H4 (cell line): ENCODE data around the gene ARSJ. TPM values are rescaled to one million over a fixed set of nuclear protein-coding genes. Genes with fewer than 3 reads are reported as not detected.

Source experiments
- DNase-seq: peaks from one replicate; pipeline ENCODE4 v3.0.0-alpha.2; 2015; ENCODE audit warnings: low spot score
- total RNA-seq: library from RNA; depleted of rRNA; stranded (reverse); fragments of >200 nt; shearing (Covaris generic); gene quantifications from 2 replicates; pipeline ENCODE4 v1.2.3, GENCODE V29; 2014

Gene ARSJ
- total RNA-seq, 1 experiment from 2014 or later, result 21.4 TPM

GRCh38 chr4:113987382-113987941 lies 8.0 kb upstream of the ARSJ start:
- no peak for DNase-seq

GRCh38 chr4:113982181-113982580 lies 2.7 kb upstream of the ARSJ start:
- no peak for DNase-seq

GRCh38 chr4:113981591-113981990 lies 2.1 kb upstream of the ARSJ start:
- DNase-seq, result no peak

- DNase-seq, result no peak
Observed at GRCh38 chr4:113979905-113980615, 613 bp upstream of the ARSJ start.

- DNase-seq, result no peak
Observed at GRCh38 chr4:113978561-113979147, 793 bp downstream of the ARSJ start.

GRCh38 chr4:113978105-113978504 lies 1.3 kb downstream of the ARSJ start:
- no peak for DNase-seq

GRCh38 chr4:113977526-113977855 lies 2.0 kb downstream of the ARSJ start:
- no peak for DNase-seq

- no peak for DNase-seq
Observed at GRCh38 chr4:113976741-113977525, 2.5 kb downstream of the ARSJ start.

- DNase-seq, result no peak
Observed at GRCh38 chr4:113975578-113975977, 3.9 kb downstream of the ARSJ start.

GRCh38 chr4:113974467-113974866 lies 5.0 kb downstream of the ARSJ start:
- no peak for DNase-seq

- no peak for DNase-seq
Observed at GRCh38 chr4:113973345-113973744, 6.1 kb downstream of the ARSJ start.

- DNase-seq, result no peak
Observed at GRCh38 chr4:113972781-113973180, 6.7 kb downstream of the ARSJ start.

- peak; percentile 19 for DNase-seq
Observed at GRCh38 chr4:113971706-113972360, 7.6 kb downstream of the ARSJ start.

GRCh38 chr4:113969709-113970334 lies 9.6 kb downstream of the ARSJ start:
- no peak for DNase-seq

- no peak for DNase-seq
Observed at GRCh38 chr4:113968473-113968872, 11.0 kb downstream of the ARSJ start.

- no peak for DNase-seq
Observed at GRCh38 chr4:113967687-113968086, 11.8 kb downstream of the ARSJ start.

GRCh38 chr4:113962719-113963265 lies 16.7 kb downstream of the ARSJ start:
- no peak for DNase-seq

GRCh38 chr4:113962016-113962347 lies 17.5 kb downstream of the ARSJ start:
- no peak for DNase-seq

- no peak for DNase-seq
Observed at GRCh38 chr4:113960684-113961321, 18.6 kb downstream of the ARSJ start.

GRCh38 chr4:113959539-113959937 lies 19.9 kb downstream of the ARSJ start:
- no peak for DNase-seq
